ENCODE data around the gene FGFR2. TPM values are rescaled to one million over a fixed set of nuclear protein-coding genes. Genes with fewer than 3 reads are reported as not detected.

FGFR2 gene
- total RNA-seq, result 10 to 100 TPM; 39.2 to 68.0 TPM
- long read RNA-seq, transcript FGFR2-215 (18 exons, 3,061 nt), result major isoform, 9 of 35 reads
- long read RNA-seq, partial matches to known transcripts, result 7 of 35 reads
- long read RNA-seq, other reads (novel, unspliced or antisense), result 18 of 35 reads

DNA sequence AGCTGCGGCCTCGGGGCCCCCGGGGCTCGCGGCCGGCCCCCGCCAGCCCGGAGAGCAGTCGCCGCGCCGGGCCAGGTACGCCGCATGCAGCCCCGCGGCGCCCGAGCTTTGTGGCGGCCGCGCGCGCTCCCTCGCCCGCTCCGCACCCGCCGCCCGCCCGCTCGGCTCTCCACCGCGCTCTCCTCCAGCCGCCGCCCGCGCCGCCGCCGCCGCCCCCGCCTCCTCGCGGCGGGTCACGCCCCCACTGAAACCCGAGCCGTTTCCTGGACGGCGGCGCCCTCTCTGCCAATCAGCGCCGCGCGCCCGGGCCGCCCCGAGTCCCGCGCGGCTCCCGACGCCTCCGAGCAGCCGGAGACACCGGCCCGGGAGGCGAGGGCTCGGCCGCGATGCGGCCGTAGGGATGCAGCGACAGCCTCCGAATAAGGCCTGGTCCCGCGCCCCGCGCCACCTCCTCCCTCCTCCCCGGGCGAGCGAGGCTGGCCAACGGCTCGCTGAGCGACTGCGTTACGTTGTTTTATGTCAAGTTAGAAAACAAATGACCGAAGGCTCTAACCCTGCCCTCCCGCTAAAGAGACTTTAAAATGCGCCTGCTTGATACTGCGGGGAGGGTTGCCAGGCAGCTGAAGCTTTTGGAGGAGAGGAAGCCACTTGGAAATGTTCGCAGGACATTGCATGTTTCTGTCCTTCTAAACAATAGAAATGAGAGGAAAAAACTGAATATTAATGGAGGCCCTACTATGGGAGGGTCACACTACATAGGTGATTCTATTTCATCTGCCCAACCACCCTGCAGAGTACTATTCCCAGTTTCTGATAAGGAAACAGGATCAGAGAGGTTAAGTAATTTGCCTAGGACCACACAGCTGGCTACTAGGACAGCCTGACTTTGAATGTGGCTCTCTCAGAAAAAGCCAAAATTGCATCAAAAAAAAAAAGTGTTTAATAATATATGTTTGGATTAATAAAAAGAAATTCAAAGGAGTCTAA lies at the start of gene FGFR2:
Gene FGFR2, minus strand, starts transcription at position 182 of the 987 bp plus-strand sequence. CDS start 4,627 bp downstream, outside the sequence.
- ATAC-seq, result peak; percentile 92
- intact Hi-C loops (cut with DNase I, micrococcal nuclease), result no loop called here
- peak; percentile 83 to 86 for DNase-seq

DNA sequence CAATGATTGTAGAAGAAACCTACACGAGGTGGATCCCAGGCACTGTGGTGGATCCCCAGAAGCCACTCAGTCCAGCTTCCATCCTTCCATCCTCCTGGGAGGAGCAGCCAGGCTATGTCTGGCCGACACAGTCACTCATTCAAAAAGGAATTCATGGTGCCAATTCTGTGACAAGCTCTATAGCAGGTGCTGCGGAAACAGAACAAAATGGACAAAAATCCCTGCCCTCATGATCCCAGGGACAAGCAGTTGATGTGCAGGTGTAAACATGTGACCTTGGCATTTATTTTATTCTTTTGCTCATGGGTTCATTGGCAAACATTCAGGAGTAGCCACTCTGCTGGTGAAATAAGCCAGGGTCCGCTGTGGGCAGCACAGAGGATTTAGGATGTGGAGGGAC lies 49.2 kb upstream of the FGFR2 start:
- ATAC-seq, result no peak

GRCh38 chr10:121645696-121646095 lies 47.5 kb upstream of the FGFR2 start:
- no peak for ATAC-seq
- intact Hi-C loops (cut with DNase I, micrococcal nuclease), result no loop called here
- DNase-seq, result no peak

More for the DNA sequence above, 49.2 kb upstream of the FGFR2 start:
- intact Hi-C loops (cut with DNase I, micrococcal nuclease), result no loop called here
- DNase-seq, result no peak

DNA sequence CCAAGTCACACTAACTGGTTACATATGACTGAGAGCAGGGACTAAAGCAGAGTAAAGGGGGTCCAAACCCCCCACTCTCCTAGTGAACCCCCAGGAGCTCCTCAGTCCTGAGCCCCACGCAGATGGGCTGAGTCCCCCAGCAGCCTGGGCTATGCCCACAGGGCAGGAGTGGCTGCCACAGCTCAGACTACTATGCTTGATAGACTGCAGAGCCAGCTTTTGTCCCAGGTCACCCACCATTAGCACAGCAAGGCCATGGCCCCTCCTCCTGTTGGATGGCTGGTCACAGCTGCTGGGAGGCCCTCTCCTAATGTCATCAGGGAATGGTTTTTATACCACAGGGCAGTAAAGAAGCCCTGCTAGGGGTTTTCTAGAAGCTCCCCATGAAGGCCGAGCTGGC lies 46.3 kb upstream of the FGFR2 start:
- intact Hi-C loops (cut with DNase I, micrococcal nuclease), result no loop called here
- DNase-seq, result no peak
- ATAC-seq, result no peak

GRCh38 chr10:121640266-121640665 lies 42.0 kb upstream of the FGFR2 start:
- no peak for ATAC-seq
- DNase-seq, result no peak
- intact Hi-C loops (cut with DNase I, micrococcal nuclease), result no loop called here

DNA sequence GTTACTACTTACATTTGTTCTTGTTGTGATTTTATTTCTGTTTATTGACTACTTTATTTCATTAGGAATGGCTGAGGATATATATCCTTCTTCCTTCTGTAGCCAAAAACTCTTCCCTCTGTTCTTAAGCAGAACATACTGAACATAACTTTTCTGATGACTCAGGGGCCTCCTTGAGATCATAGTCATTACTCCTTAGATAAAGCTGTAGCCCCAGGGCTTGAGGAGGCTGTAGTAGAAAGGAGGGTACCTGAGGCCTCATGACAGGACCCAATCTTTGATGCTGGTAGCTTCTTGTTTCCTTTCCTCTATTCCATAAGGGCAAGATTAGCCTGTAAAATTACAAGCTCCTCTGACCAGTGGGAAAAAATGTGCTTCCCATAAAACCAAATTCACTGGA lies 41.2 kb upstream of the FGFR2 start:
- intact Hi-C loops (cut with DNase I, micrococcal nuclease), result no loop called here
- ATAC-seq (no peak), DNase-seq (no peak)

- intact Hi-C loops (cut with DNase I, micrococcal nuclease), result no loop called here
- no peak for DNase-seq
- ATAC-seq, result no peak
These were observed 39.2 kb upstream of the FGFR2 start for GRCh38 chr10:121637437-121637836.

DNA sequence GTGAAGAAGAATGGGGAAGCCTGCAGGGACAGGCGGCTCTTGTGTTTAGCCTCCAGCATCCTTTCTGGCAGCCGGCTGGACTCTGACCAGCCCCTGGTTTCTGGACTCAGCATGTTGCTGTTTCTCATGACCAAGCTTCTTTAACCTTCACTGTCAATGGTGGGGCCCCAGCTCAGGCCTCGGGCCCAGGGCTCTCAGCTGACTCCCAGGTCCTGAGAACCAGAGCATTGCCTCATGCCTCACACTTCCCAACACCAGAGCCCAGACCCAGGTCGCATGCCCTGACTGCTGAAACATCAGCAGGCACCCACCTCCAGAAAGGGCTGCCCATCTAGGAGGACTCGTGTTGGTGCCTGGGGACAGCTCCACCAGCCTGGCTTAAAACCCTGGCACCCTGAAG lies 34.8 kb upstream of the FGFR2 start:
- ATAC-seq (no peak), DNase-seq (no peak)
- intact Hi-C loops (cut with DNase I, micrococcal nuclease), result no loop called here

DNA sequence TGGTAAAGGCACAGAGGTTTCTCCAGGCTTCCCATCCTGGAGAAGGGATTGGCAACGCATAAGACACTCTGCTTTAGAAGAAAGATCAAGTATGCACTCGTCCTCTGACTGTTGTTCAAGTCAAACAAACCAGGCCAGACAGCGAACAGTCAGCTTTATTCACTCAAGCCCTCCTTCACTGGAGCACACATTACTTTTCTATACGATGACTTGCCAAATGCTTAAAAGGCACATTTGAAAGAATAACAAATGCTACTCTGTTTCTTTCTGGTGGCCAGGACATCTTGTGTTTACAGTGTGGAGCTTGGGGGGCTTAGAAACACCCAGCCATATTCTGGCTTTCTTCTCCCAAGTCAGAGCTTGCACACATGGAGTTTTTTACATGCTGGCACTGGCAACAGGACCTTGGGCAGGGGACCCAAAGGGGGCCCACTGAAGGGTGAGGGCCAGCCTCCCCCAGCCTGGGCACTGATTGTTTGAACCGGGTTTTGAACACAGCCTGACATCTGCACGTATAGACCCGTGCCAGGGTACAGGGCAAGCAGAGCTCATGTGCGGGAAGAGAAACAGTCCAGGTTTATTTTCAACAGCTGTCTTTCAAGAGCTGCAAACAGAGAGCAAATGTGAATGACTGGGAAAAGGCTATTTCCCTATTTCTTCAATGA lies 33.3 kb upstream of the FGFR2 start:
- intact Hi-C loops (cut with DNase I, micrococcal nuclease), result no loop called here
- ATAC-seq (no peak), DNase-seq (no peak)

DNA sequence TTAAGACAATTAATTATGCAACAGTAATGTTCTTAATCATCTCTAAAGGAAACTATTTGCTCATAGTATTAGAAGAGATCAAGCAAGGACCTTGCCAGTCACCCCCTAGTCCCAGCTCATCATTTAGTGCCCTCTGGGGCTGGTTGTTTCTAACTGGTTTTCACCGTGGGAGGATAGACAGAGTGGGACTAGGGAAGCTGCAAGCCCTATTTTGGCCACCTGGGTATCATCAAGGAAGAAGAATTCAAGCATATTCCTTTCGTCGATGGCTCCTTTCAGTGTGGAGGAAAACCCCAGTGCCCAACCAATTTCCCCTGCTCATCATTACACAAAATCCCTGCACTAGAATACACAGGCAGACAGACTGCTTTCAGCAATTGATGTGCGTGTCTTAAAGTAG lies 30.6 kb upstream of the FGFR2 start:
- DNase-seq (no peak), ATAC-seq (no peak)
- intact Hi-C loops (cut with DNase I, micrococcal nuclease), result no loop called here

DNA sequence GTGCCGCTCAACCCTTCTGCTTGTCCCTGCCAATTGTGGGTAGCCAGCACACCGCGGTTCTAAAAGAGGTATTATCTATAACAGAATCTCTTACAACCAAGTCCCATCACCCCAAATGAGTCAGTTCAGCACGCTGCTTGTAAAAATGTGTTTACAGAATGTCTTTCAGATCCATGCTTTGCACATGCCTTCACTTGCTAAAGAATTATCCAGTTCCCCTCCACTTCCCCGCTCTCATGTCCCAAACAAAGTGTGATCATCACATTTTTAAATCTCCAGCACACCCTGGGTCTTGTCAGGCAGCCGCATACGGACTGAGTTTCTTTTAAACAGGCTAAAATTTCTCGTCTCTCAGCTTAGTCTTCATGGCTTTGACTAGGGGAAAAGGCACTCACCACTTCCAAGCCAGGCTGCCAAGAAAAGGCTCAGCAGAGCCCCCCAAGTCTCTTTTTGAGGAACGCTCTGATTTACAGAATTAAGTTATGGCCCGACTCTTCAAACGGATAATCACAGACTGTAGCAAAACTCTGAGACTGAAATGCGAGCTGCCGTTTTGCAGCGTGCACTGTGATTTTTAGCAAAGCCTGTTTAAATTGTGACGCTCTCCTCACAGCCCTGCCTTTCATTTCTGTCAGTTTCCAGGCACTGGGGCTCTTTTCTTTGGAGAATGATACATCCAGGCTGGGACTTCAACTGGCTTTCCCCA lies 29.8 kb upstream of the FGFR2 start:
- intact Hi-C loops (cut with DNase I, micrococcal nuclease), result no loop called here
- DNase-seq, result no peak
- ATAC-seq, result no peak

- no peak for ATAC-seq
- no peak for DNase-seq
- intact Hi-C loops (cut with DNase I, micrococcal nuclease), result no loop called here
These were observed 26.7 kb upstream of the FGFR2 start for GRCh38 chr10:121624836-121625486.

GRCh38 chr10:121618906-121619305 lies 20.7 kb upstream of the FGFR2 start:
- intact Hi-C loops (cut with DNase I, micrococcal nuclease), result no loop called here
- ATAC-seq, result no peak
- DNase-seq, result no peak

DNA sequence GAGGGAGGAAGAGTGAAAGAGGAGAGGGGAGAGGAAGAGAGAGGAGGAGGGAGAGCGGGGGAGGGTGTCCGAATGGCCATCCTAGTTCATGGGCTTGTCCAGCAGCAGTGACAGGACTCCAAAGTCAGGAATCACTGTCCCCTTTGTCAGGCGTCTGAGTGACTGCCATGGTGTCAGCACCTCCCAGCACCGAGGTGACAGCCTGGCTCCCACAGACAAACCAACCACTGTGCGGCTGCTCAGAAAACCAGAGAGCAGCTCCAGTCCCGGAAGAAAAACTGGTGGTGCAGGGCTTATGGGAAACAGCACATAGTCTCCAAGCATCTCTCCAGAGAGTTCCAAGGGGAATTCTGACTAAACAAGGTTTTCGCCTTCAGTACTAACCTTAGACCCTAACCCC lies 18.9 kb upstream of the FGFR2 start:
- ATAC-seq, result no peak
- DNase-seq, result no peak
- intact Hi-C loops (cut with DNase I, micrococcal nuclease), result no loop called here

GRCh38 chr10:121616291-121616690 lies 18.0 kb upstream of the FGFR2 start:
- intact Hi-C loops (cut with DNase I, micrococcal nuclease), result no loop called here
- DNase-seq (no peak), ATAC-seq (no peak)

- DNase-seq, result no peak
- no peak for ATAC-seq
- intact Hi-C loops (cut with DNase I, micrococcal nuclease), result no loop called here
These were observed 17.6 kb upstream of the FGFR2 start for GRCh38 chr10:121615836-121616235.

DNA sequence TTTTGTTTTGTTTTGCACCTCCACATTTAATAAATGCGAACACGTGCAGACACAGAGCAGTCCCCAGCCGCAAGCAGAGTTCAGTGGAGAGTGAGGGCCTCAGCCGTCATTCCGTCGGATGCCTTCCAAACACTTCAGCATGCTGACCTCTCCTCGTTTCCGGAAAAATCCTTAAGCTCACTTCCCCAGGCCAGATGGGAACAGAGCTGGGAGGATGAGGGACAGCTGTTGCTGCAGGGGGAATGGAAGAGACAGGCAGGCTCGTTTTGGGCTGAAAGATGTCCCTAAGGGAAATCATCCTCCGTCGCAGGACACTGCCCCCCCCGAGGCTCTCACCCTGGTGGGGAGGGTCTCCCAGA lies 17.2 kb upstream of the FGFR2 start:
- DNase-seq, result no peak
- ATAC-seq, result no peak
- intact Hi-C loops (cut with DNase I, micrococcal nuclease), result no loop called here

DNA sequence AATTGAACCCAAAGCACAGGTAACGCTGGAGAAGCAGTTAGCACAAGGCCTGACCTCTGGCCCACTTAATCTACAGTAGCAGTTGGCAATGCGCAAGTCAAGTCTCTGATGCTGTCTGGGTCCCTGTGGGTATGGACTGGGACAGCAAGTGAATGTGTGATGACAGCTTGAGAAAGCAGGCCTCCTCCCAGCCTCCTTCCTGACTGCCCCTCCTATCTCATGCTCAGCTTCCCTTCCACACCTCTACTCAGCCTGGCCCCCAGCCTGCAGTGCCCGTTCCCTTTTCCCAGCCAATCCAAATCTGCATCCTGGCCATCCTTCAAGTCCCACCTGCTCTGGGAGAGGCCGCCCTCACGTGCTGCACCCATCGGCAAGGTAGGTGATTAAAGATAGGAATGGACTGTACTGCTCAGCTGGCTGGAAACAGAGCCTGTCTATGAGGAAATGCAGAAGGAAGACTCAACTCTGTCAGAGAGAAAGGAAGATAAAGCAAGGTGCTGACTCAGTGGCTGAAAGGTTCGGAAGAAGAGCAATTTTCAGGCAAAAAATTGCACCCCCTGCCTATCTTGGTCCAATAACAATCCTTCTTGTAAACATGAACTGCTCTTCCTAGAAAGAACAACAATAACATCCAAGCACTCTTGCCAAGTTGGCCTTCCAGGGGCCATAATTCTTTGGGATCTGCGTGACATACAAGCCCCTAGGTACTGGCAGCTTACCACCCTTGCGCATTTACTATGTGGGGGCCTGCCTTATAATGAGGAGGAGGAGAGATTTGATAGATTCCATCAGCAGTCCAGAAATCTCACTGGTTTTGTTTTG lies 16.6 kb upstream of the FGFR2 start:
- intact Hi-C loops (cut with DNase I, micrococcal nuclease), result no loop called here
- no peak for DNase-seq
- ATAC-seq, result no peak
